GM18858 (cell line): ENCODE data around the gene ZNF576.
"Not testable (repeated sequence)": the region's sequence is repeated elsewhere in the genome, so short reads cannot be mapped to it uniquely, and the experiment has no call there.

Source experiments
- ATAC-seq: cut with Tn5 transposase; IDR thresholded peaks from one replicate; pipeline ENCODE4 v1.9.1; 2021; ENCODE audit not compliant: unreplicated experiment

ZNF576 gene

GRCh38 chr19:43598445-43599240 is 2.2 kb downstream of the ZNF576 start:
- no peak for ATAC-seq

- no peak for ATAC-seq
These were observed 3.4 kb downstream of the ZNF576 start for GRCh38 chr19:43599635-43600295.

GRCh38 chr19:43600326-43600725 is 3.9 kb downstream of the ZNF576 start:
- not testable (repeated sequence) for ATAC-seq

DNA sequence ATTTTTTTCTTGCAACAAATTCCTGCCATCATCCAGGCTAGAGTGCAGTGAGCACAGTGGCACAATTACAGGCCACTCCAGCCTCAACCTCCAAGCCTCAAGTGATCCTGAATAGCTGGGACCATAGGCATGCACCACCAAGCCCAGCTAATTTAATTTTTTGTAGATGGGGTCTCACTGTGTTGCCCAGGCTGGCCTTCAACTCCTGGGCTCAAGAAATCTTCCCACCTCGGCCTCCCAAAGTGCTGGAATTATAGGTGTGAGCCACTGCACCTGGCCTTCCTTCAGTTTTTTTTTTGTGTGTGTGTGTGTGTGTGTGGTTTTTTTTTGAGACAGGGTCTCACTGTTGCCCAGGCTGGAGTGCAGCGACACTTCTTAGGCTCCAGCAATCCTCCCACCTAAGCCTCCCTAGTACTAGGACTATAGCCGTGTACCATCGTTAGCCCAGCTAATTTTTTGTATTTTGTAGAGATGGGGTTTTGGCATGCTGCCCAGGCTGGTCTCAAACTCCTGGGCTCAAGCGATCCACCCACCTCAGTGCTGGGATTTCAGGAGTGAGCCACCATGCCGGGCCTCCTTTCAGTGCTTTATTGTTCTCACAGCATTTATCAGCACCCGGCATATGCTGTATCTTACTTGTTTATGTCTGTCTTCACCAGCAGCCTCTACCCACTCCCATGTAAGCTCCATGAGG is 9.6 kb downstream of the ZNF576 start:
- ATAC-seq, result no peak

GRCh38 chr19:43606569-43607229 is 10.3 kb downstream of the ZNF576 start:
- no peak for ATAC-seq

GRCh38 chr19:43607238-43608205 is 11.1 kb downstream of the ZNF576 start:
- no peak for ATAC-seq

- no peak for ATAC-seq
These were observed 13.5 kb downstream of the ZNF576 start for GRCh38 chr19:43609872-43610271.

DNA sequence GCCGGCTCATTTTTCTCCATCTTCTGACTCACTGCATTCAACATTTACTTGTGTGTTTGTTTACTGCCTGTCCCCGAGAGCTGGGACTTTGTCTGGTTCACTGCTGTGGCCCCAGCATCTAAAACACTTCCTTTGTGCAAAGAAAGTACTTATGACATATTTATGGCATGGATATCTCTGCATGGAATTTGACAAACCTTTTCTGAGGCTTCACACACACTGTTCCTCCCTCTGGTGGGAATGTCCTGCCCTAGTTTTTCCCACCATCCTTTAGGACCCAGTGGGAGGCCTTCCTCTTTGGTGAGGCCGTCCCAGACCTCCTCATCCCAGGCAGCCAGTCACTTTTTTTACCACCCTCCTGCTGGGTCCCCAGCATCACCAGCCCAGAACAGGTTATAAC is 14.1 kb downstream of the ZNF576 start:
- ATAC-seq, result no peak

- no peak for ATAC-seq
These were observed 15.4 kb downstream of the ZNF576 start, which contains the start of gene SRRM5 for GRCh38 chr19:43611788-43612187. TSS of gene SRRM5 (plus strand) at chr19:43612088. CDS start at chr19:43612122, 34 bp downstream.

DNA sequence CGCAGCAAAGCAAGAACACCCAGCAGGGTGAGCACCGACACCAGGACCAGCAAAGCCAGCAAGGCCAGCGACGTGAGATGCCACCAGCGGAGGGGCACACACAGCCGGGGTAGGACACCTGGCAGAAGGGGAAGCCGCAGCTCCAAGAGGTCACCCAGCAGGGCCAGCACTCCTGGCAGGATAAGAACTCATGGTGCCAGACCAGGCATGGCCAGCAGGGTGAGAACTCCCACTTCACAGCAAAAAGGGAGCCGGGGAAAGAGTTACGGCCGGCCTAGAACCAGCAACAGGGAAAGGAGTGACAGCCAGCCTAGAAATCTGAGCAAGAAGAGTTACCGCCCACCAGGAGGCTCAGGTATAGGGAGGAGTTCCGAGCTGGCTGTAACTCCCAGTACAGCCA is 16.0 kb downstream of the ZNF576 start:
- ATAC-seq, result no peak

- no peak for ATAC-seq
These were observed 19.9 kb downstream of the ZNF576 start for GRCh38 chr19:43616306-43616705.

DNA sequence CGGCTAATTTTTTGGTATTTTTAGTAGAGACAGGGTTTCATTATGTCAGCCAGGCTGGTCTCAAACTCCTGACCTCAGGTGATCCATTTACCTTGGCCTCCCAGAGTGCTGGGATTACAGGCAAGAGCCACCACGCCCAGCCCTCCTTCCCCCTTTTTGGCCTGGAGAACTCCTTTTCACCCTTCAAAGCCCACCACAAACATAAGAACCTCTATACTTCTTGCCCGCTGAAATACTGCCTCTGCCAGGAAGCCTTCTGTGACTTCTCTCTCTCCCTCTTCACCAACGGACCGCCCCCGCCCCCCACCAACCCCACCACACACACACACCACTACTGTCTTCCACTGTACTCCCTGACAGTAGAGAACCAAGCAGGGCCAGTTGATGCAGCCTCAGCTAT is 20.6 kb downstream of the ZNF576 start:
- ATAC-seq, result no peak

DNA sequence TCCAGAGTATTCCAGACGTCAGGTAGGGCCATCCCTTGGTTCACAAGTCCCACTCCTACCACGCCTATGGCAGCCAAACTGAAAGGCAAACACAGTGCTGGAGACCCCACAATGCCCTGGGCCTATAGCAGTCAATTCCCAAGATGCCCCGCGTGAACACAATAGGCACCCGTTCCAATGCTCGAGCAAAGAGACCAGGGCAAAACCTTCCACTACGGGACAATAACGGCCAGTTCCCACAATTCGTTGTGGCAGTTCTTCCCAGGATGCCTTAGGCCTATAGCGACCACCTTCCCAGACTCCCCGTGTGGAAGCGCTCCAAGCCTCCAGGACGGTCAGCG is 22.5 kb downstream of the ZNF576 start:
- no peak for ATAC-seq

GRCh38 chr19:43619262-43620060 is 23.1 kb downstream of the ZNF576 start, which contains the start of gene ZNF428:
TSS of gene ZNF428 (minus strand) at chr19:43619629. CDS start at chr19:43614304, 5,325 bp downstream.
- peak; percentile 67 for ATAC-seq

GRCh38 chr19:43620061-43621001 is 23.9 kb downstream of the ZNF576 start:
- ATAC-seq, result no peak

DNA sequence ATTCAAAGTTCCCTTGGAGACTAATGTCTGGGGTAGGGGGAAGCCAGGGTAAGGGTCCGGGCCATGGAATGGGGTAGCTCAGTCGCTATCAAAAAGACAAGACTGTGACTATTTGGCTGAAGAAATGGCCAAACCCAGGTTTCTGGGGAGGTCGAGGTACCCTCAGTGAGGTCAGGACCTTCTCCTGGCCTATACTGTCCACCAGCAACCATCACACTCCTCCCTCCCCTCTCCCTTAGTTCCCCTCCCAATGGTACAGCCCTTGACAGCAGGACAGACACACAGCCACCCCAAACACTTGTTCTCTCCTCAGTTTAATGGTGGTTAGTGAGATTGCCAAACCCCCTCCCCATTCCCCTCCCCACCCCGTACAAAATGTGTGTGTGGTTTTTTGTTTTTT is 25.7 kb downstream of the ZNF576 start:
- no peak for ATAC-seq

DNA sequence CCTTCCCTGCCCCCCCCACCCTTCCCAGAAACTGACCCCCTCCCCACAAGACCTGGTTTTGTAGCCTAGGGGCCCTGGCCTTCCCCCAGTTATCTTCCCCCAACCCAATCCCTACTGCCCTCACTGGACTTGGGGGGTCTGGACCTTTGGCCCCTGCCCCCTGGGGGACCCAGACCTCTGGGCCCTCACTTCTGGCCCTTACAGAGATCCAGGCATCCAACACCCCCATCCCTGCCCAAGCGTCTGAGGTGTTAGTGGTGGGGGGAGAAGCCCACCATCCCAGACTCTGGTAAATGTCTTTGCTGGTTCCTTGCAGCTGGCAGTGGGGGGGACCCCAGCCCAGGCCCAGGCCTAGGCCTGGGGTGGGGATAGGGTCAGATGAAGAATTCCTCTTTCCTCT is 26.6 kb downstream of the ZNF576 start:
- no peak for ATAC-seq
